A673 (cell line): ENCODE measurements around the gene SUPT3H. TPM values are rescaled to one million over a fixed set of nuclear protein-coding genes. Genes with fewer than 3 reads are reported as not detected.

Source experiments
- BruUV-seq: library from RNA; stranded (reverse); fragments of 400-500 nt; replicated peaks from 2 replicates; lab custom pipeline; 2021; lab: Mats Ljungman, UMichigan
- CTCF ChIA-PET: fragments of 300-600 bp; sonication (Branson Sonifier 250); formaldehyde crosslinking; loops from one replicate; lab custom pipeline; 2022; ENCODE audit warnings: antibody characterized with exemption; lab: Charles Lee
- POLR2A ChIA-PET: fragments of 300-600 bp; sonication (Branson Sonifier 250); formaldehyde crosslinking; loops from one replicate; lab custom pipeline; 2022; ENCODE audit warnings: antibody characterized with exemption; ENCODE audit not compliant: low non-redundant PET; lab: Charles Lee
- DNase-seq: peaks from one replicate; pipeline ENCODE4 v3.0.0-alpha.2; 2015; ENCODE audit warnings: low spot score
- H3K27ac ChIP-seq: fragments of 200-600 bp; sonication (generic); 2 replicates; pipeline ENCODE4 v1.5.1; 2016; ENCODE audit warnings: mixed run types, low read depth, mild to moderate bottlenecking, mixed read lengths, antibody characterized with exemption, low read length; ENCODE audit not compliant: poor library complexity, severe bottlenecking
- H3K27me3 ChIP-seq: fragments of 200-600 bp; sonication (generic); replicated peaks from 2 replicates; pipeline ENCODE4 v1.6.1; 2017; ENCODE audit warnings: mixed run types, low read depth, mild to moderate bottlenecking, mixed read lengths, antibody characterized with exemption, low read length; ENCODE audit not compliant: insufficient read depth, poor library complexity
- H3K36me3 ChIP-seq: fragments of 200-600 bp; sonication (generic); 2 replicates; pipeline ENCODE4 v1.6.1; 2016; ENCODE audit warnings: mixed run types, mild to moderate bottlenecking, mixed read lengths, antibody characterized with exemption, low read length; ENCODE audit not compliant: insufficient read depth, poor library complexity, severe bottlenecking
- H3K4me1 ChIP-seq: fragments of 200-600 bp; sonication (generic); 2 replicates; pipeline ENCODE4 v1.6.1; 2017; ENCODE audit warnings: mixed run types, mild to moderate bottlenecking, mixed read lengths, antibody characterized with exemption, low read length; ENCODE audit not compliant: insufficient read depth, poor library complexity, severe bottlenecking
- H3K4me3 ChIP-seq: fragments of 200-600 bp; sonication (generic); 2 replicates; pipeline ENCODE4 v1.5.1; 2016; ENCODE audit warnings: low read depth, mixed run types, mild to moderate bottlenecking, mixed read lengths, low read length; ENCODE audit not compliant: poor library complexity, severe bottlenecking
- H3K9me3 ChIP-seq: fragments of 200-600 bp; sonication (generic); 2 replicates; pipeline ENCODE4 v1.6.1; 2016; ENCODE audit warnings: mixed run types, low read depth, mild to moderate bottlenecking, mixed read lengths, antibody characterized with exemption, low read length; ENCODE audit not compliant: poor library complexity, severe bottlenecking
- EZH2 ChIP-seq: fragments of 200-600 bp; sonication (generic); IDR thresholded peaks from 2 replicates; pipeline ENCODE4 v1.6.1; 2017; ENCODE audit warnings: borderline replicate concordance, low read depth, mild to moderate bottlenecking, mixed read lengths, antibody characterized with exemption, low read length; ENCODE audit not compliant: poor library complexity, severe bottlenecking
- intact Hi-C: fragments of 100-400 bp; cut with micrococcal nuclease; formaldehyde crosslinking; loops from one replicate; pipeline ENCODE4 v1.10.0; 2022; ENCODE audit not compliant: unreplicated experiment
- total RNA-seq: library from RNA; stranded (reverse); gene quantifications from 2 replicates; pipeline ENCODE4 v1.2.3, GENCODE V29; 2021
- TF ChIP-seq, protein P1 (sequence below): fragments of 300-800, 200-600 bp; sonication (generic); conservative IDR thresholded peaks from 2 replicates; pipeline ENCODE4 v1.5.1; 2017; ENCODE audit warnings: low read depth, mild to moderate bottlenecking, antibody characterized with exemption, low read length, moderate library complexity, mixed read lengths

SUPT3H gene
- total RNA-seq, 1 experiment from 2014 or later: 10.8 TPM

DNA sequence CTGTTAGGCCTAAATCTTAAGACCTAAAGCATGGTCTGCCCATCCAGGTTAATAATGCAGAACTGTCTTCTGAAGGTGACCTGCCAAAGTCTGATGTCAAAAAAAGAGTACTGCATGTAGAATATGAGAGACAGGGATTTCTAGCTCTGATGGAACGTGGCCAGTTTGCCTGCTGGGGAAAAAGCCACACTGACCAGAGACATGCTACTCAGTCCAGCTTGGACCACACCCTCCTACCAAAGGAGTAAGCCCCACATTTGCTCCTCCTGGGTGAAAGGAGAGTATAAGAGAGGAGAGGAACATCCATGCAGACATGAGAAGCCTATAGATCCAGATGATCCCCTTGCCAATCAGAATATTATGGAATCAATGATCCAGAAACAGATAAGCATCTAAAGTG lies 279.5 kb downstream of the SUPT3H start:
- Histone ChIP-seq H3K4me3 (no peak overlapping the region), H3K4me1 (no peaks in the 10 kb centered on the region), H3K27ac (no peak overlapping the region), H3K9me3 (no peaks in the 10 kb centered on the region), H3K36me3 (no peaks in the 10 kb centered on the region), H3K27me3 (no peaks in the 10 kb centered on the region)
- no peak for DNase-seq
- CTCF ChIA-PET: no interaction called here
- POLR2A ChIA-PET: no interaction called here
- no TSS peak for BruUV-seq
- no peak for TF ChIP-seq EZH2
- TF ChIP-seq, protein P1, sequence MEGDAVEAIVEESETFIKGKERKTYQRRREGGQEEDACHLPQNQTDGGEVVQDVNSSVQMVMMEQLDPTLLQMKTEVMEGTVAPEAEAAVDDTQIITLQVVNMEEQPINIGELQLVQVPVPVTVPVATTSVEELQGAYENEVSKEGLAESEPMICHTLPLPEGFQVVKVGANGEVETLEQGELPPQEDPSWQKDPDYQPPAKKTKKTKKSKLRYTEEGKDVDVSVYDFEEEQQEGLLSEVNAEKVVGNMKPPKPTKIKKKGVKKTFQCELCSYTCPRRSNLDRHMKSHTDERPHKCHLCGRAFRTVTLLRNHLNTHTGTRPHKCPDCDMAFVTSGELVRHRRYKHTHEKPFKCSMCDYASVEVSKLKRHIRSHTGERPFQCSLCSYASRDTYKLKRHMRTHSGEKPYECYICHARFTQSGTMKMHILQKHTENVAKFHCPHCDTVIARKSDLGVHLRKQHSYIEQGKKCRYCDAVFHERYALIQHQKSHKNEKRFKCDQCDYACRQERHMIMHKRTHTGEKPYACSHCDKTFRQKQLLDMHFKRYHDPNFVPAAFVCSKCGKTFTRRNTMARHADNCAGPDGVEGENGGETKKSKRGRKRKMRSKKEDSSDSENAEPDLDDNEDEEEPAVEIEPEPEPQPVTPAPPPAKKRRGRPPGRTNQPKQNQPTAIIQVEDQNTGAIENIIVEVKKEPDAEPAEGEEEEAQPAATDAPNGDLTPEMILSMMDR: no peak
- intact Hi-C loops: no loop called here

DNA sequence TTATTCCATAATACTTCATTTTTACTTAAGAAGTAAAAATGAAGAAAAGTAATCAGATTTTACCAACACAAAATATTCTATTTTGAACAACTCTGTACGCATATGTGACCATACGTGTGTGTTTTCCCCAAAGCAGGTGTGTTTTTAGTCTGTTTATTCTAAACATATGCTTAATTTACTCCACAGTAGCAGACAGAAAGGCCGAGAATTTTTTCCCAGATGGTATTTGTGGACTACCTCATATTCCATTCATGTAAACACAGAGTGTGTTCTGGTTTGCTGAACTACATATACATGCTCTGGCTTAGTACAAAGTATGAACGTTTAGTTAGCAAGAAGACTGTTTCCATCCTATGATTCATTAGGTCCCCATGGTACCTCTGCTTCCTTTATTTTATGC lies 282.9 kb downstream of the SUPT3H start:
- Histone ChIP-seq H3K36me3 (no peaks in the 10 kb centered on the region), H3K9me3 (no peaks in the 10 kb centered on the region), H3K4me3 (no peak overlapping the region), H3K27me3 (no peaks in the 10 kb centered on the region), H3K4me1 (no peaks in the 10 kb centered on the region), H3K27ac (no peak overlapping the region)
- intact Hi-C loops: no loop called here
- BruUV-seq: no TSS peak
- ChIA-PET POLR2A (no interaction called here), CTCF (no interaction called here)
- TF ChIP-seq, protein P1: no peak
- no peak for TF ChIP-seq EZH2
- DNase-seq: no peak

DNA sequence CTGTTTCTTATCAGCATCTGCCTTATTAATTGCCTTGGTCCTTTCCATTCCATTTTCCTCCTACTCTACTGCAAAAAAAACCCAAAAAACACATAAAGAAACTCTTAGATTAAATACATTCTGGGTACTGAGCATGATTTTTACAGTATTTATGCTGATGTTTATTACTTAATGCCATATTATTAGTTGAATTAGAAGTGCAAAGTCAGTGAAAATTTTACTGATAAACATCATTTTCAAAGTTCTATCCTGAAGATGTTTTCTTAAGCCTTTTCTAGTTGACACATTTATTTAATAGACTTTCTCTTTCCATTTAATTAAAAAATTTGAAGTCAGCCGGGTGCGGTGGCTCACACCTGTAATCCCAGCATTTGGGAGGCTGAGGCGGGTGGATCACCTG lies 285.6 kb downstream of the SUPT3H start:
- no peak for DNase-seq
- intact Hi-C loops: no loop called here
- POLR2A ChIA-PET: no interaction called here
- Histone ChIP-seq H3K4me3 (no peak overlapping the region), H3K9me3 (no peaks in the 10 kb centered on the region), H3K36me3 (no peaks in the 10 kb centered on the region), H3K27ac (no peak overlapping the region), H3K4me1 (no peaks in the 10 kb centered on the region), H3K27me3 (no peaks in the 10 kb centered on the region)
- no peak for TF ChIP-seq EZH2
- TF ChIP-seq, protein P1: no peak
- BruUV-seq: no TSS peak
- CTCF ChIA-PET: no interaction called here
